Measurements from ENCODE around the gene SYCP2L. TPM values are rescaled to one million over a fixed set of nuclear protein-coding genes. Genes with fewer than 3 reads are reported as not detected.
"Not testable (repeated sequence)": the region's sequence is repeated elsewhere in the genome, so short reads cannot be mapped to it uniquely, and the experiment has no call there.

The SYCP2L gene
- polyA plus RNA-seq, 2 of the 4 experiments (the other 2 are of a cell fraction) = 2.6 to 13.5 TPM

- POLR2A ChIA-PET = no interaction called here
- TF ChIP-seq JUNB (IDR thresholded peaks at IDR 0.05) (no peak), EHF (CRISPR knock-in tag; IDR thresholded peaks at IDR 0.05) (no peak), HDAC2 (IDR thresholded peaks at IDR 0.05) (no peak), ZFP36 (IDR thresholded peaks at IDR 0.05; ENCODE audit: borderline replicate concordance, partially characterized antibody) (no peak), PHF8 (IDR thresholded peaks at IDR 0.05; ENCODE audit: borderline replicate concordance, low read depth) (no peak), RARB (CRISPR knock-in tag; IDR thresholded peaks at IDR 0.05) (no peak), ATOH8 (CRISPR knock-in tag; IDR thresholded peaks at IDR 0.05; ENCODE audit: low read depth) (no peak), EP300 (IDR thresholded peaks at IDR 0.05) (no peak), RFX5 (IDR thresholded peaks at IDR 0.05) (no peak), POLR2A (IDR thresholded peaks at IDR 0.05; ENCODE audit: low read length) (no peak), MAFK (IDR thresholded peaks at IDR 0.05; ENCODE audit: partially characterized antibody) (no peak), JUN (IDR thresholded peaks at IDR 0.05) (no peak), USF2 (IDR thresholded peaks at IDR 0.05) (no peak), ZNF302 (CRISPR knock-in tag; IDR thresholded peaks at IDR 0.05) (no peak), EHMT2 (IDR thresholded peaks at IDR 0.05; ENCODE audit: low read depth) (no peak), FOSB (CRISPR knock-in tag; IDR thresholded peaks at IDR 0.05) (no peak)
- TF ChIP-seq, protein P1, sequence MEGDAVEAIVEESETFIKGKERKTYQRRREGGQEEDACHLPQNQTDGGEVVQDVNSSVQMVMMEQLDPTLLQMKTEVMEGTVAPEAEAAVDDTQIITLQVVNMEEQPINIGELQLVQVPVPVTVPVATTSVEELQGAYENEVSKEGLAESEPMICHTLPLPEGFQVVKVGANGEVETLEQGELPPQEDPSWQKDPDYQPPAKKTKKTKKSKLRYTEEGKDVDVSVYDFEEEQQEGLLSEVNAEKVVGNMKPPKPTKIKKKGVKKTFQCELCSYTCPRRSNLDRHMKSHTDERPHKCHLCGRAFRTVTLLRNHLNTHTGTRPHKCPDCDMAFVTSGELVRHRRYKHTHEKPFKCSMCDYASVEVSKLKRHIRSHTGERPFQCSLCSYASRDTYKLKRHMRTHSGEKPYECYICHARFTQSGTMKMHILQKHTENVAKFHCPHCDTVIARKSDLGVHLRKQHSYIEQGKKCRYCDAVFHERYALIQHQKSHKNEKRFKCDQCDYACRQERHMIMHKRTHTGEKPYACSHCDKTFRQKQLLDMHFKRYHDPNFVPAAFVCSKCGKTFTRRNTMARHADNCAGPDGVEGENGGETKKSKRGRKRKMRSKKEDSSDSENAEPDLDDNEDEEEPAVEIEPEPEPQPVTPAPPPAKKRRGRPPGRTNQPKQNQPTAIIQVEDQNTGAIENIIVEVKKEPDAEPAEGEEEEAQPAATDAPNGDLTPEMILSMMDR (IDR thresholded peaks at IDR 0.05) = no peak
- Histone ChIP-seq H3K9me3 (no peaks in the 10 kb centered on the region), H3K4me3 (no peak overlapping the region), H3K4me2 (no peak overlapping the region), H3K4me1 (no peaks in the 10 kb centered on the region), H3K27ac (no peak overlapping the region)
- FAIRE-seq (no peak), ATAC-seq (no peak), DNase-seq (ENCODE audit: low read depth in 1 of 2, low spot score in 1 of 2) (no peak)
- CTCF ChIA-PET = interaction anchor here (2.2 kb wide), 1 partner anchor 9 kb away, joined by 8 read pairs; the partner anchor contains the start of gene SYCP2L
- WGBS (ENCODE audit: missing lambda C conversion rate) = 75% methylated on average over 1 of the region's 1 CpG
These were observed 9.0 kb upstream of the SYCP2L start for GRCh38 chr6:10877871-10878270.

DNA sequence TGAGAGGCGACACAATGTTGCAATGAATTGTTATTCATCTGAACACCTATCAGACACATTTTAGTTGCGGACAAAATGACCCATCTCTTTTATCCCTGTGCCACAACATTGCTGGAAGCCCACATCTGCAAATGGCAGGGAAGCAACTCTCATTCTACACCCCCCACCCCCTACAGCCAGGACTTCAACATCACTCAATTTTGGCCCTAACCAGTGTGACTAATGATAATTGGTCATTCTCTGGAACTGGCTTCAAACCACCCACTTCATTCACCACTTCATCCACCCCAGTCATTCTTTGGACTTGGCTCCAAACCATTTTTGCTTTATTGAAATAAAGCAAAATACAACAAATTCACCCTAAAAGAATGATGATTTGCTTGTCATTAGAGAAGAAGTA, 6.5 kb upstream of the SYCP2L start:
- FAIRE-seq = no peak
- ChIA-PET CTCF (no interaction called here), POLR2A (no interaction called here)
- H3K4me3 ChIP-seq = no peak overlapping the region
- no peak for ATAC-seq
- H3K4me1 ChIP-seq = 0 out of 3 replicates have a peak, but pooled peaks cover under 1% of the 10 kb centered on the region
- DNase-seq (ENCODE audit: low read depth in 1 of 2, low spot score in 1 of 2) = no peak
- H3K9me3 ChIP-seq = no peaks in the 10 kb centered on the region
- WGBS (ENCODE audit: missing lambda C conversion rate) = 83% methylated on average over 2 of the region's 2 CpGs
- no peak overlapping the region for H3K27ac ChIP-seq
- no peak overlapping the region for H3K4me2 ChIP-seq
- no peak for TF ChIP-seq CBX2 (IDR thresholded peaks at IDR 0.05; ENCODE audit: borderline replicate concordance, low read depth)
- TF ChIP-seq BHLHE40 (IDR thresholded peaks at IDR 0.05; ENCODE audit: low read depth, low read length) = no peak
- no peak for TF ChIP-seq NR3C1 (IDR thresholded peaks at IDR 0.05)
- TF ChIP-seq ATOH8 (CRISPR knock-in tag; IDR thresholded peaks at IDR 0.05; ENCODE audit: low read depth) = no peak
- TF ChIP-seq ZNF302 (CRISPR knock-in tag; IDR thresholded peaks at IDR 0.05) = no peak
- no peak for TF ChIP-seq USF2 (IDR thresholded peaks at IDR 0.05)
- TF ChIP-seq, protein P2, sequence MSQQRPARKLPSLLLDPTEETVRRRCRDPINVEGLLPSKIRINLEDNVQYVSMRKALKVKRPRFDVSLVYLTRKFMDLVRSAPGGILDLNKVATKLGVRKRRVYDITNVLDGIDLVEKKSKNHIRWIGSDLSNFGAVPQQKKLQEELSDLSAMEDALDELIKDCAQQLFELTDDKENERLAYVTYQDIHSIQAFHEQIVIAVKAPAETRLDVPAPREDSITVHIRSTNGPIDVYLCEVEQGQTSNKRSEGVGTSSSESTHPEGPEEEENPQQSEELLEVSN (IDR thresholded peaks at IDR 0.05; ENCODE audit: borderline replicate concordance, low read depth) = no peak
- no peak for TF ChIP-seq HOXA7 (CRISPR knock-in tag; IDR thresholded peaks at IDR 0.05)
- no peak for TF ChIP-seq EHMT2 (IDR thresholded peaks at IDR 0.05; ENCODE audit: low read depth)
- TF ChIP-seq POLR2A (IDR thresholded peaks at IDR 0.05; ENCODE audit: low read length) = no peak
- TF ChIP-seq NFE2L2 (conservative IDR thresholded peaks at IDR 0.05; ENCODE audit: low read length) = no peak
- no peak for TF ChIP-seq HOXB13 (CRISPR knock-in tag; IDR thresholded peaks at IDR 0.05; ENCODE audit: low read depth)
- TF ChIP-seq CEBPB (IDR thresholded peaks at IDR 0.05) = no peak
- no peak for TF ChIP-seq CHD2 (IDR thresholded peaks at IDR 0.05; ENCODE audit: low read length, partially characterized antibody)
- TF ChIP-seq GATA3 (IDR thresholded peaks at IDR 0.05; ENCODE audit: borderline replicate concordance) = no peak
- TF ChIP-seq KDM5A (IDR thresholded peaks at IDR 0.05) = no peak
- no peak for TF ChIP-seq HDAC2 (IDR thresholded peaks at IDR 0.05)
- TF ChIP-seq KDM1A (IDR thresholded peaks at IDR 0.05; ENCODE audit: low read depth) = no peak

GRCh38 chr6:10882253-10882630, 4.6 kb upstream of the SYCP2L start:
- H3K4me2 ChIP-seq; H3K4me3 ChIP-seq; POLR2A ChIA-PET; H3K4me1 ChIP-seq; ATAC-seq; DNase-seq (ENCODE audit: low read depth in 1 of 2, low spot score in 1 of 2); H3K9me3 ChIP-seq; H3K27ac ChIP-seq; FAIRE-seq; CTCF ChIA-PET: not testable (repeated sequence)
- 94% methylated on average over 14 of the region's 14 CpGs for WGBS (ENCODE audit: missing lambda C conversion rate)

Measured in A549 (cell line).